ENCODE data around the gene MFSD6. TPM values are rescaled to one million over a fixed set of nuclear protein-coding genes. Genes with fewer than 3 reads are reported as not detected.

The MFSD6 gene
- total RNA-seq, 1 donor from 2014 or later, result 44.0 TPM

DNA sequence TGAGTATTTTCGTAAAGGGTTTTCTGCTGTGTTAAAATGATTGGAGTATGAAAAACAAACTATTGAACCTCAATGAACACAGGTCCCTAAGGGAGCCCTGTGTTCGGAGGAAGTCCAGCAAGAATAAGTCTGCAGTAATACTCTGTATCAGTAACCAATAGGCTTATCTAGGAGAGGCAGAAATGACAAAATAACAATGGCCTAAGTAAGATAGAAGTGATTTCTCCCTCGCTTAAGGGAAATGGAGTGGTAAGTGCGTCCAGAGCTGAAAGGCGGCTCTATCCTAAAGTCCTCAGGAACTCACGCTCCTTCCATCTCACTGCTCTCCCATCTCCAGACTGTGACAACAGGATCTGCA, 29.3 kb upstream of the MFSD6 start:
- Mint-ChIP-seq H3K36me3 (ENCODE audit: low read depth) (no peaks in the 10 kb centered on the region), H3K4me1 (ENCODE audit: low read depth) (peaks cover 2% of the 10 kb centered on the region), H3K27me3 (ENCODE audit: low read depth) (peaks cover 3% of the 10 kb centered on the region), H3K4me3 (ENCODE audit: low read depth) (no peak overlapping the region), H3K9me3 (no peaks in the 10 kb centered on the region), H3K27ac (no peak overlapping the region)
- intact Hi-C loops (cut with micrococcal nuclease), result no loop called here
- DNase-seq (ENCODE audit: low spot score), result no peak

DNA sequence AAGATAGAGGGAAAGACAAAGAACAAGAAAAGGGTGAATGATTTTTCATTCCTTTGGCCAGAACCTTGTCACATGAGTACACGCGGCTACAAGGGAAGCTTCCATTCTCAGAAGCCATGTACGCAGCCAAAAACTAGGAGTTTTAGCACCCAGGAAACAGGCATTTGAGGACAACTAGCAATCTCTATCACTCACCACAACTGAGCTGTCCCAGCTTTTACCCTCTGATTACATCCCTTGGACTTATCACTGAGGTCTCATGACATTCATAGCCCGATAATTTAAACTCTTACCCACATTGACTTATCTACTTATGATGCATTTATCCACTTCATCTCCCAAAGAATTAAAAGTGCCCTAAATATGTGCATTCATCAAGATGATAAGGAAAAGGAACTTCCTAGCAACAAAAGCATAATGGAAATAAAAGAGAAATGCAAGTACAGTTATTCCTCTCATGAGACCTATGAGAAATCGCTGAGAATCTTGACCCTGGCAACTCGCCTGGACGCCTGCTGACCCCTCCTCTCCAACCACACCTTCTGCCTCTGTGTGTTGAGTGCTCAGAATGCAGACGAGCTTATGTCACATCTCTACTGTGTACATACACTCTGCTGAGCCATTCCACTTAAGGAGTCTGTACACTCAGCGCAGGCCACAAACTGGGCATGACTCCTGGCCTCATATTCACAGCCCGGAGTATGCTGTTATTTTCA, 28.7 kb upstream of the MFSD6 start:
- intact Hi-C loops (cut with micrococcal nuclease), result no loop called here
- peaks cover 2% of the 10 kb centered on the region for H3K4me1 Mint-ChIP-seq (ENCODE audit: low read depth)
- H3K27me3 Mint-ChIP-seq (ENCODE audit: low read depth), result peaks cover 3% of the 10 kb centered on the region
- H3K27ac Mint-ChIP-seq, result no peak overlapping the region
- DNase-seq (ENCODE audit: low spot score), result no peak
- H3K9me3 Mint-ChIP-seq, result no peaks in the 10 kb centered on the region
- H3K4me3 Mint-ChIP-seq (ENCODE audit: low read depth), result no peak overlapping the region
- H3K36me3 Mint-ChIP-seq (ENCODE audit: low read depth), result no peaks in the 10 kb centered on the region

- H3K27me3 Mint-ChIP-seq (ENCODE audit: low read depth), result peaks cover 3% of the 10 kb centered on the region
Observed at GRCh38 chr2:190380962-190381412, 27.2 kb upstream of the MFSD6 start.

DNA sequence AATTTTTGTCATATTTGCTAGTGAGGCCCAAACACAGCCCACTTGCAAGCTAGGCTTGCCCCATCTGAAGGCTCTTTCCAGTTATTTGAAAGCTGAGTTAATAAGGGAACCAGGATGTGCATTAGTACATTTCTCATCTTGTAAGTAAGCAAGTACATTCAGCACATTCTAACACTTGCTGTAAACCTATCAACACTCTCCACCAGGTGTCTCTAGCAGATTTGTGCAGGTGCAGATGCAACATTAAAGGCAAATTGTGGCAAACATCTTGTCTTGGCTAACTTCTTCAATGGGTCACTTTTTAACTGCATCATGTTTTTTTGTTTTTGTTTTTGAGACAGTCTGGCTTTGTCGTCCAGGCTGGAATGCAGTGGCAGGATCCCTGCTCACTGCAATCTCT, 25.3 kb upstream of the MFSD6 start:
- peaks cover 2% of the 10 kb centered on the region for H3K4me1 Mint-ChIP-seq (ENCODE audit: low read depth)
- no peaks in the 10 kb centered on the region for H3K9me3 Mint-ChIP-seq
- no peak overlapping the region for H3K27ac Mint-ChIP-seq
- DNase-seq (ENCODE audit: low spot score), result no peak
- peaks cover 3% of the 10 kb centered on the region for H3K27me3 Mint-ChIP-seq (ENCODE audit: low read depth)
- intact Hi-C loops (cut with micrococcal nuclease), result loop anchor here (2.0 to 5.0 kb wide), 2 partner anchors 129 to 426 kb away; no protein-coding TSS in a partner anchor
- no peak overlapping the region for H3K4me3 Mint-ChIP-seq (ENCODE audit: low read depth)
- no peaks in the 10 kb centered on the region for H3K36me3 Mint-ChIP-seq (ENCODE audit: low read depth)

More at GRCh38 chr2:190380962-190381412, 27.2 kb upstream of the MFSD6 start:
- Mint-ChIP-seq H3K9me3 (no peaks in the 10 kb centered on the region), H3K27ac (no peak overlapping the region), H3K36me3 (ENCODE audit: low read depth) (no peaks in the 10 kb centered on the region), H3K4me3 (ENCODE audit: low read depth) (no peak overlapping the region), H3K4me1 (ENCODE audit: low read depth) (peaks cover 2% of the 10 kb centered on the region)
- DNase-seq (ENCODE audit: low spot score), result no peak
- intact Hi-C loops (cut with micrococcal nuclease), result loop anchor here (5.0 kb wide), 1 partner anchor 131 kb away; no protein-coding TSS in a partner anchor

- Mint-ChIP-seq H3K4me1 (ENCODE audit: low read depth) (peaks cover 2% of the 10 kb centered on the region), H3K4me3 (ENCODE audit: low read depth) (no peak overlapping the region), H3K27me3 (ENCODE audit: low read depth) (peaks cover 17% of the 10 kb centered on the region), H3K36me3 (ENCODE audit: low read depth) (no peaks in the 10 kb centered on the region), H3K27ac (no peak overlapping the region), H3K9me3 (no peaks in the 10 kb centered on the region)
- intact Hi-C loops (cut with micrococcal nuclease), result no loop called here
- no peak for DNase-seq (ENCODE audit: low spot score)
Observed at GRCh38 chr2:190387422-190387821, 20.7 kb upstream of the MFSD6 start.

DNA sequence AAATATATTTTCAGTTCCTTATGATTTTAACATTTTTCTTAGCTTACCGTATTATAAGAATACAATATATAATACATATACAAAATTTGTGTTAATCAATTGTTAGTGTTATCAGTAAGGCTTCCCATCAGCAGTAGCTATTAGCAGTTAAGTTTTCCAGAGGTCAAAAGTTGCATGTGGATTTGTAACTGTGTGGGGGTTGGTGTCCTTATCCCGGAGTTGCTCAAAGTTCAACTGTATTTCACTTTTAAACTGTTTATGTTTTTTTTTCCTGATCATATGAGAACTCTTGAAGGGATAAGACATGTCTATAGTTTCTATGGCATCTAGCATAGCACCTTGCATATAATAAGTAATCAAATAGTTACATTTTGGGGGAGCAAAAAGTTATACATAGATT, 11.9 kb upstream of the MFSD6 start:
- intact Hi-C loops (cut with micrococcal nuclease), result no loop called here
- Mint-ChIP-seq H3K27me3 (ENCODE audit: low read depth) (peaks cover 23% of the 10 kb centered on the region), H3K4me1 (ENCODE audit: low read depth) (peaks cover 2% of the 10 kb centered on the region), H3K36me3 (ENCODE audit: low read depth) (no peaks in the 10 kb centered on the region), H3K9me3 (no peaks in the 10 kb centered on the region), H3K4me3 (ENCODE audit: low read depth) (no peak overlapping the region), H3K27ac (no peak overlapping the region)
- DNase-seq (ENCODE audit: low spot score), result no peak

DNA sequence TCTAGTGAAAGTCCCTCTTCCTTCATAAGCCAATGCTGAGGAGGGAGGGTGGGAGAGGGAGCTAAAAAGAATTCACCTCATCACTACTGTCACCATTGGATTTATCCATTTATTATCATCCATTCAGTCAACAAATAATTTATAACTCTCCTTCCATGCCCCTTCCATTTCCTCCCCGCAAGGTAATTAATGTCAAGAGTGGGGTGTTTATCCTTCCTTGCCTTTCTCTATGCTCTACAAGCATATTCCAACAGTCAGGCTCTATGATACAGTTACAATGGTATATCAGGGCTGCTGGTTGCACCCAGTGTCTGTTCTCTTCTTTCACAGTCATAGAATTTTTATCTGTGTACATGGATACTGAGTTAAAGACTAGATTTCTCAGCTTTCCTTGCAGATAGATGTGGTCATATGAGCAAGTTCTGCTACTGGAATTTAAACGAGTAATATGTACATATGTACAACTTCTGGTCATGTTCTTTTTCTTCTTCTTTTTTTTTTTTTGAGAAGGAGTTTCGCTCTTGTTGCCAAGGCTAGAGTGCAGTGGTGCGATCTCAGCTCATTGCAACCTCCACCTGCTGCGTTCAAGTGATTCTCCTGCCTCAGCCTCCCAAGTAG, 5.1 kb upstream of the MFSD6 start:
- Mint-ChIP-seq H3K27ac (no peak overlapping the region), H3K4me1 (ENCODE audit: low read depth) (peaks cover 9% of the 10 kb centered on the region), H3K9me3 (no peaks in the 10 kb centered on the region), H3K4me3 (ENCODE audit: low read depth) (no peak overlapping the region), H3K27me3 (ENCODE audit: low read depth) (no peaks in the 10 kb centered on the region), H3K36me3 (ENCODE audit: low read depth) (no peaks in the 10 kb centered on the region)
- DNase-seq (ENCODE audit: low spot score), result no peak
- intact Hi-C loops (cut with micrococcal nuclease), result loop anchor here (10.0 kb wide), 1 partner anchor 618 kb away; the partner anchor contains the start of genes ORMDL1 and PMS1

GRCh38 chr2:190404487-190404886, 3.7 kb upstream of the MFSD6 start:
- no peaks in the 10 kb centered on the region for H3K27me3 Mint-ChIP-seq (ENCODE audit: low read depth)
- peaks cover 10% of the 10 kb centered on the region for H3K4me1 Mint-ChIP-seq (ENCODE audit: low read depth)
- DNase-seq (ENCODE audit: low spot score), result no peak
- no peaks in the 10 kb centered on the region for H3K36me3 Mint-ChIP-seq (ENCODE audit: low read depth)
- no peak overlapping the region for H3K4me3 Mint-ChIP-seq (ENCODE audit: low read depth)
- no peaks in the 10 kb centered on the region for H3K9me3 Mint-ChIP-seq
- intact Hi-C loops (cut with micrococcal nuclease), result loop anchor here (1.0 to 10.0 kb wide), 4 partner anchors 28 to 620 kb away; partner anchors contain the start of genes NAB1, ORMDL1 and PMS1
- no peak overlapping the region for H3K27ac Mint-ChIP-seq

- intact Hi-C loops (cut with micrococcal nuclease), result loop anchor here (2.0 to 10.0 kb wide), 3 partner anchors 244 to 620 kb away; partner anchors contain the start of genes GLS, NAB1, ORMDL1 and PMS1
- Mint-ChIP-seq H3K36me3 (ENCODE audit: low read depth) (no peaks in the 10 kb centered on the region), H3K4me1 (ENCODE audit: low read depth) (peaks cover 15% of the 10 kb centered on the region), H3K27ac (no peak overlapping the region), H3K9me3 (no peaks in the 10 kb centered on the region), H3K27me3 (ENCODE audit: low read depth) (no peaks in the 10 kb centered on the region), H3K4me3 (ENCODE audit: low read depth) (no peak overlapping the region)
- DNase-seq (ENCODE audit: low spot score), result no peak
Observed at GRCh38 chr2:190405070-190405469, 3.1 kb upstream of the MFSD6 start.

GRCh38 chr2:190405995-190406394, 2.2 kb upstream of the MFSD6 start:
- no peak for DNase-seq (ENCODE audit: low spot score)
- H3K36me3 Mint-ChIP-seq (ENCODE audit: low read depth), result no peaks in the 10 kb centered on the region
- intact Hi-C loops (cut with micrococcal nuclease), result loop anchor here (2.0 to 10.0 kb wide), 3 partner anchors 243 to 621 kb away; partner anchors contain the start of genes GLS, NAB1, ORMDL1 and PMS1

DNA sequence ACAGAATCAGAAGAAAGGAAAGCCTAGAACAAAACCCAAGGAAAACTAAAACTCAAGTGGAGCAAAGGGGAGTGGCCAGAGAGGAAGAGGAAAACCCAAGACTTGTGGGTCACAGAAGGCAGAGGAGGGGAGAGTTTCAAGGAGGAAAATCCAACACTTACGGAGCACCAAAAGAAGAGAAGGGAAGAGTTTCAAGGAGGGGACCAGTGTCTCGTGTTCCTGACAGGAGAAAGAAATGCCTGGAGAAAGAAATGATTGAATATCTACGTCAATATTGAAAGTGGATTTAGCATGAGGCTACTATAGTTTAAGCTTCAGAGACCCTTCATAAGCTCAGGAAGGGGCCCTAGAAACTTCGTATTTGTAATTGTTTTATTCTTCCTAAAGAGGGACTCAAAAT, 1.4 kb upstream of the MFSD6 start:
- H3K27me3 Mint-ChIP-seq (ENCODE audit: low read depth), result no peaks in the 10 kb centered on the region
- H3K4me3 Mint-ChIP-seq (ENCODE audit: low read depth), result no peak overlapping the region
- H3K9me3 Mint-ChIP-seq, result no peaks in the 10 kb centered on the region
- no peak for DNase-seq (ENCODE audit: low spot score)
- no peak overlapping the region for H3K27ac Mint-ChIP-seq
- intact Hi-C loops (cut with micrococcal nuclease), result loop anchor here (1.0 to 10.0 kb wide), 4 partner anchors 271 to 622 kb away; partner anchors contain the start of genes GLS, ORMDL1, PMS1 and STAT1
- H3K36me3 Mint-ChIP-seq (ENCODE audit: low read depth), result no peaks in the 10 kb centered on the region
- peaks cover 25% of the 10 kb centered on the region for H3K4me1 Mint-ChIP-seq (ENCODE audit: low read depth)

More at GRCh38 chr2:190405995-190406394, 2.2 kb upstream of the MFSD6 start:
- Mint-ChIP-seq H3K27me3 (ENCODE audit: low read depth) (no peaks in the 10 kb centered on the region), H3K9me3 (no peaks in the 10 kb centered on the region), H3K27ac (no peak overlapping the region), H3K4me3 (ENCODE audit: low read depth) (no peak overlapping the region), H3K4me1 (ENCODE audit: low read depth) (peaks cover 19% of the 10 kb centered on the region)

- H3K36me3 Mint-ChIP-seq (ENCODE audit: low read depth), result no peaks in the 10 kb centered on the region
- peak; percentile 51 for DNase-seq (ENCODE audit: low spot score)
- intact Hi-C loops (cut with micrococcal nuclease), result loop anchor here (1.0 to 10.0 kb wide), 4 partner anchors 271 to 622 kb away; partner anchors contain the start of genes GLS, ORMDL1, PMS1 and STAT1
- H3K27ac Mint-ChIP-seq, result peak overlapping the region; percentile 91
- H3K27me3 Mint-ChIP-seq (ENCODE audit: low read depth), result no peaks in the 10 kb centered on the region
- peaks cover 29% of the 10 kb centered on the region for H3K4me1 Mint-ChIP-seq (ENCODE audit: low read depth)
- H3K4me3 Mint-ChIP-seq (ENCODE audit: low read depth), result peak overlapping the region; percentile 79
- no peaks in the 10 kb centered on the region for H3K9me3 Mint-ChIP-seq
Observed at GRCh38 chr2:190407246-190407661, 901 bp upstream of the MFSD6 start.

Measured in activated T-helper 2 cell treated with anti-CD3 and anti-CD28 coated beads, Interferon-gamma antibody, Interleukin-2, Interleukin-4, amounts not matched to agents 10 μg/mL and 5 μg/mL and 100 μg/mL, durations not matched to agents 14 hours and 24 hours and 36 hours (primary cell).